Measurements from ENCODE around the gene HEXIM2.
A peak's percentile ranks its signal among the peaks of the same experiment; 100 is the strongest.

HEXIM2 gene

DNA sequence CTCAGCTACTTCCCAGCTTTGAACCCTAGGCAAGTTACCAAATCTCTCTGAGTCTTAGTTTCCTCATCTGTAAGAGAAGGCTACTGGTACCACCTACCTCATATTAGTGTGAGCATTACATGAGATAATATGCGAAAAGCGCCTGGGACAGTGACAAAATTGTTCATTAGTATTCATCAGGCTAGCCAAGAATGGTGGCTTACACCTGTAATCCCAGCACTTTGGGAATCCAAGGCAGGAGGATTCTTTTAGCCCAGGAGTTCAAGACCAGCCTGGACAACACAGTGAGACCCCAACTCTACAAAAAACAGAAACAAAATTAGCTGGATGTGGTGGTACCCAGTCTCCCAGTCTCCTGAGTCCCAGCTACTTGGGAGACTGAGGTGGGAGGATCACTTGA, 32.7 kb upstream of the HEXIM2 start:
- FAIRE-seq = no peak

DNA sequence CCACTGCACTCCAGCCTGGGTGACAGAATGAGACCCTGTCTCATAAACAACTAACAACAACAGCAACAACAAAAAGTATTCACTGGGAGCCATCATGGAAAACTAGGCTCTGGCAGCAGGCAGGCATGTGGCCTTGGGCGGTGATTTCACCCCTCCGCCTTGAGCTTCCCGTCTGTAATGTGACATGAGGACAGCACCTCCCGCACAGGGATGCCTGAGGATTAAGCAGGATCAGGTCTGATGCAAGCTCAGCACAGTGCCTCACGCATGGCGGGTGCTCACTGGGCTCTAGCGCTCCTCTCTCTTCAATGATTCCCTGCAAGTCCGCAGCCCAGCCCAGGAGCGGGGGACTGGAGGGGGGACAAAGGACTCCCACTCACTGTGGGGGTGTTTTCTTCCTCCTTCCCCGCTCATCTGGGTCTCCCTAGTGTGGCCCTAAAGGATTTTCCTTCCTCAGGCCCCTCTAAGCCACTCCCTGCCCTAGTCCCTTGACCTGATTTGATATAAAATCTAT, 32.2 kb upstream of the HEXIM2 start:
- FAIRE-seq = no peak

DNA sequence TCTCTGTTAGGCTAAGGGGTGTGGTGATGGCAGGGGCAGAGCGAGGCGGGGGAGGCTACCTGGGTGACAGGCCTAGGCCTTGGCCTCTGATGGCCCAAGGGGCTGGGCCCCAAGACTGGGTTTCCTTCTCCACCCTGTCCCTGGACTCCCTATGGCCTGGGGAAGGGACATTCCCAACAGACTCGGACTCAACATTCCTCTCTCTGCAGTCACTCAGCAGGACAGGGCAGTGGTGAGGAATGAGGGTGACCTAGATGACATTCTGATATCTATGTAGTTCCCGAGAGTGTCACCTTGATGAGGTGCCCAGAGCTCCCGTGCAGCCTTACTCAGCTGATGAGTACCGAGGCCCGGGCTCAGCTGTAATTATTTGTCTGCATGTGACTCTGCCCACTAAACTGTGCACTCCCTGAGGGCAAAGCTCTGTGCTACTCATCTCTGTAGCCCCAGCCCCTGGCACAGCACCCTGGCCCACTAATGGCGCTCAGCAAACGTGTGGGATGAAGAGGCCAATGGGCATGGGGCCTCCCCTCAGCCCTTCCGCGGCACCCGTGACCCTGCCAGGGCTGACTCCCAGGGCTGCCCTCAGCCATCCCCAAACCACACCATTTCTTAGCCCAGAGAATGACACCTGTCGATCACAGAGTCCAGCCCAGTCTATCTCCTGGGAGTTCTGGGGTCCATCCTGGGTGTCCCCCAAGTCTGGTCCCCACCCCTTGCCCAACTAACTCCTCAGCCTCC, 31.6 kb upstream of the HEXIM2 start:
- FAIRE-seq = no peak

DNA sequence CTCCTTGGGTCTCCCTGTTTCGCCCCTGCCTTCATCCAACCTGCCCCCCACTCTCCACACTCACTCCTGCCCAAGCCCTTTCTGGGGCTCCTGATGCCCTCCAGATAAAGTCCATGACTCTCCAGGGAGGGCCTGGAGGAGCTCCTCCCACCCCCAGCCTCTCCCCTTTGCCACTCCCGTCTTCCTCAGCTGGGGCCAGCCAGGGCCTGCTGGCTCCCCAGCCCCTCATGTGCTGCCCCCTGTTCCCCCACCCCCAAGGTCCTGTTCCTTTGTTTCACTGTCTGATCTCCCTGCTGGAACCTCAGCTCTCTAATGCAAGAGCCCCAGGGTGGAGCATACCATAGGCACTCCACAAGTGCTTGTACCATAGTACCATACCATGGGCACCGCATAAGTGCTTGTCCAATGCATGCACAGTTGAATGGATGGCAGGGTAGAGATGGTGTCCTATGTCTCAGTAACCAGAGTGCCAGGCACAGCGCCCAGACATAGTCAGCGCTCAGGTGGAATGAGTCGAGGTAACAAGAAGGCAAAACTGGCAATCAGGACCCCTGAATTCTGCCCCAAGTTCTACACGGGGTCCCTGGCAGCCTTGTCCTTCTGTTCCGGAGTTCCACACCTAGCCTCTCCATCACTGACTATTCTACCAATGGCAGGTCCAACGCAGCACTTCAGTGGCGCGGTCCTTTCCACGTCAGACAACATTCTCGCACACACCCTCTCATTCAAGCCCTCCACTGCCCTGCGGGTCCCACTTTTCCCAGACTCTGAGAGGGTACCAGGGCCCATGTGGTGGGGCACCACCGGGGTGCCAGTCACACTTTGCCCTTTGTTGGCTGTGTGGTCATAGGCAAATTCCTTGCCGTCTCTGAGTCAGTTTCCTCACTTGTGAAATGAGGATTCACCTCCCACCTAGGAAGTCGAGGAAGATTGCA, 30.7 kb upstream of the HEXIM2 start:
- FAIRE-seq = no peak

DNA sequence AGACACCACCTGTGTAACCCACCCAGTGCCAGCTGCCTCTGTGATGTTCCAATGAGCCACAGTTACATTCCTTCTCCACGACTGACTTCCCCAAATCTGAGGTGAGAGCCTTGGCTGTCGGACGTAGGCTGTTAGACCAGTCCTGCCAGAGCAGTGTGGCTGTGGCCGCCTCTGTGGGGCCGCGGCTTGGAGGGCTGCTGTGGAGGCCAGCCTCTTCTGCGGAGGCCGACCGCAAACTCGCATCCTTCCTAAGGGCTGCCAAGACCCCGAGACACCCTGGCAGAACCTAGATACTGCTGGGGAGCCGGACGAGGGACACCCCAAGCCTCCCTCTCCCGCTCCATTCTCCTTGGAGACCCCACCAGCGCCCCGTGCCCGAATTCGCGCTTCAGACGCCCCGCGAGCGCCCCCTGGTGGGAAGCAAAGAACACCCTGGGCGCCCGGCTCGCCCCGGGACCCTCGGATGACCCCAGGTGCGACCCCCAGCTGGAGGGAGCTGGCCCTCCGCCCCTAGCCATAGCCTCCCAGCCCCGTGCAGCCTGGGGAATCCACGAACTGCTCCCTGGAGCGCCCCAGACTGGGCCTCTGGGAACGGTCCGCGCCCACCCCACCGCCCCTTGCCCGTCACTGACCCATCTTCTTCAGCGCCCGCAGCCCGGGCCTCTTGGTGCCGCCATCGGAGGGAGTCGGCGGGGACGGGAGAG, 29.9 kb upstream of the HEXIM2 start:
- no peak for FAIRE-seq

DNA sequence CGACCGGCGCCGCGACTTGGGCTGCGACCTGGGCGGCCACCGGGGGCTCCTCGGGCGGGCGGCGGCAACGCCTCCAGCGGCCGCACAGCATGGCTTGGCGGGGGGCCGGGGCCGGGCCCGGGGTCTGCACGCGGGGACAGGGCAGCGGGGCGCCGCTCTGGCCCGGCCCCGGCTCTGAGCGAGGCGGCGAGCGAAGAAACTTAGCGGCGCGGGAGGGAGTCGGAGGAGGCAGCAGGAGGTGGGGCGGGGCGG, 29.4 kb upstream of the HEXIM2 start, which contains the start of gene PLCD3:
TSS of gene PLCD3 (minus strand) at position 196 of the 252 bp plus-strand sequence. CDS start at position 91, 105 bp downstream.
- no peak for FAIRE-seq

DNA sequence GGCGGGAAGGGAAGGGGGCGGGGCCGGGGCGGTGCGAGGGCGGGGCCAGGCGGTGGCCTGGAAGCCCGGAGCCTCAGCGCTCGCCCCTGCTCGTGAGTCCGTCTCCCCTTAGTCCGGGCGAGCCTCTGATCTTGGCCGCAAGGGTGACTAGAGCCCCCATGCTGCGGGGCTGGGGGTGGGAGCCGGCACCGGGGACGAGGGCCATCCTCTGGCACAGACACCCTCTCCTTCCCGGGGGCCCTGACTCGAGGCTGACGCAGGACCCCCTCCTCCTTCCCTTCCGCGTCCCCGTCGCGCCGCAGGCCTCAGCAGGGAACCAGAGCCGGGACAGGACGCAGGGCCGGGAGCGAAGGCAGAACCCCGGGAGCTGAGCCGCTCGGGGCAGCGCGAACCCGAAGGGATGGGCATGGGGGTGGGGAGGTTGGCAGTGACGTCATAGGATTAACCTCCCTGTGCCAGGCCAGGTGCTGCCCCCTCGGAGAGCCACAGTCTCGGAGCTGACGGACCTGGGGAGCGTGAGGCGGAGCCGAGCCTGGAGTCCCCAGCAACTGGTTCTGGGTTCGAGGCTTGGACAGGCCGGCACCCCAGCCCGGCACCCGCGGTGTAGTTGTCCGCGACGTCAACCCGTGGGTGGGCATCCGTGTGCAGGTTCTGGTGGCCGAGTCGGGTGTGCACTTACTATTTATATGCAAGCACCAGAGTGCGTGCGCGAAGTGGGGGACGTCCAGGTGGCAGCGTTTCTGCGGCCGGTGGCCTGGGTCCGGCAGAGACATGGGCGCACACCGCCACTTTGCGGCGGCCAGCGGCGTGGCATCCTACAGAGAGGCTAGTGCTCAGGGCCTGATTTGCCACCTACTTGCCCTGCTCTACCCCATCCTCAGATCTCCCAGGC, 28.9 kb upstream of the HEXIM2 start:
- no peak for FAIRE-seq

DNA sequence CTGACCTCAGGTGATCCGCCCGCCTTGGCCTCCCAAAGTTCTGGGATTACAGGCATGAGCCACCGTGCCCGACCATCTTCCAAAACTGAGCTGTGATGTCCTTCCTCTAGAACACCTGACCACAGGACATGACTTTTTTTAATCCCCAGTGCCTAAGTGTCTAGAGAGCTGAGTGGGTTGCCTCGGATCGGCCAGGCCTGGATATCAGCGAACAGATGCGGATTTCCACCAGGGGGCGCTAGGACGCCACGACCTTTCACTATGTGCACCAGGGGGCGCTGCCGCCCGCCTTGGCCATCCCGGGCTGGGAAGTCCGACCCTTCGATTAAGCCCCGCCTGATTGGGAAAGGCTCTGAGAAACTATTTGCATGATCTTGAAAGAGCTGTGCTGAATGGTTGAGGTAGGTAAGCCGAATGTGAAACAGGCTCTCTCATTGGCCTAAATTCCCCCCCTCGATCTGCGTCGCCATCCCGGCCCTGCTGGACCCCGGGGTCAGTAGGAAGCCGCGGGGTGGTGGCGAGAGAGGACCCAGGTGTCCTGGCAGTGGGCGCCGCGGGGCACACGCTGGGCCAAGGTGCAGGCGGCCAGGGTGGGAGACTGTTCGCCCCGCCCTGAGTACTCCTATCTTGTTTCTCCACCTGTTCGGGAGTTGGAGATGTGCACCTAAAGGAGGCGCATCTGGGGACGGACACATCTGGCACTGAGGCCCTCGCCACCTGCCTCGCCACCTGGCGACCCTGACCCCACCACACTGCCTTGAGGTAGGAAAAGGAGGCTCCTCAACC, 26.3 kb upstream of the HEXIM2 start, which contains the start of gene ACBD4:
TSS of gene ACBD4 (plus strand) at position 496 of the 786 bp plus-strand sequence. CDS start 458 bp downstream, outside the sequence.
- FAIRE-seq = peak; percentile 94

DNA sequence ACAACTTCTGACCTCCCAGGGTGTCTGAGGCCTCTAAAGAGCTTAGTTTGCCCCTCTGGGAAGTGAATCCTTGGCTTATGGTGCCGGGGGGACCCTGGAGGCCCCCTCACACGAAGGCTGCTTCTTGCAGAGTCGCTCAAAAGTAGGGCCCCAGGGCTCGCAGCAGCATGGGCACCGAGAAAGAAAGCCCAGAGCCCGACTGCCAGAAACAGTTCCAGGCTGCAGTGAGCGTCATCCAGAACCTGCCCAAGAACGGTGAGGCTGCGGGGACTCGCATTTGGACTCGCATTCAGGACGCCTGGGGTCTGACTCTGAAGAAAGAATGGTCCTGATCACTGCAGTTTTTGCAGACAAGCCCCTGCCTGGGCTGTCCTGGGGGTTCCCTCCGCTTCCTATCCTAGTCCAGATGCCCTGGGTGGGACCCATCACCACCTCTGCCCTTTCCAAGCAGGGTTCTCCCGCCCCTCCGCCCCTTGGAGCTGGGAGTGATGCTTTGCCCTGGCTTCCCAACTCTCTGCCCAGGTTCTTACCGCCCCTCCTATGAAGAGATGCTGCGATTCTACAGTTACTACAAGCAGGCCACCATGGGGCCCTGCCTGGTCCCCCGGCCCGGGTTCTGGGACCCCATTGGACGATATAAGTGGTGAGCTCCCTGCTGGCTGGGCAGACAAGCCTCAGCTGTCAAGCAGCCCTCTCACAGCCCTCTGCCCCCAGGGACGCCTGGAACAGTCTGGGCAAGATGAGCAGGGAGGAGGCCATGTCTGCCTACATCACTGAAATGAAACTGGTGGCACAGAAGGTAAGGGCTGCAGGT, 25.5 kb upstream of the HEXIM2 start:
- no peak for FAIRE-seq

DNA sequence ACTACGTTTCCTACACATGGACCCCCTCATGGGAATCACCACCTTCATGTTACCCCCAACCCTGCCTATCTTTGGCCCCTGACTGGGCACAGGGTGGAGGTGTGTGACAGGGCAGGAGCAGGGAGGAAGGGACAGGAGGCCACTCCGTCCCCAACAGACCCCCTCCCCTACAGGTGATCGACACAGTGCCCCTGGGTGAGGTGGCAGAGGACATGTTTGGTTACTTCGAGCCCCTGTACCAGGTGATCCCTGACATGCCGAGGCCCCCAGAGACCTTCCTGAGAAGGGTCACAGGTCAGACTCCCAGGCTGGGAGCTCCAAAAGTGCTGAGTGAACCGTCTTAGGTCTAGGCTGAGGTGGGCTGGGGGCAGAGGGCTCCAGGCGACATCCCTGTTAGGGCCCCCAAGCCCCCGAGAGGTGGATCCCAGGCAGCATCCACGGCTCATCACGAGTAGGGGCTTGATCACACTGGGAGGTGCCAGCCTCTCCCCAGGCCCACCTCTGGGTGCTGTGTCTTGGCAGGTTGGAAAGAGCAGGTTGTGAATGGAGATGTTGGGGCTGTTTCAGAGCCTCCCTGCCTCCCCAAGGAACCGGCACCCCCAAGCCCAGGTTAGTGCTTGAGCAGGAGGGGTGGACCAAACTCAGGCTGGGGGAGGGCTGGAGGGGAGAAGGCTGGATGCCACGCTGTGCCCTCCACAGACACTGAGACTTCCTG, 24.7 kb upstream of the HEXIM2 start:
- no peak for FAIRE-seq

DNA sequence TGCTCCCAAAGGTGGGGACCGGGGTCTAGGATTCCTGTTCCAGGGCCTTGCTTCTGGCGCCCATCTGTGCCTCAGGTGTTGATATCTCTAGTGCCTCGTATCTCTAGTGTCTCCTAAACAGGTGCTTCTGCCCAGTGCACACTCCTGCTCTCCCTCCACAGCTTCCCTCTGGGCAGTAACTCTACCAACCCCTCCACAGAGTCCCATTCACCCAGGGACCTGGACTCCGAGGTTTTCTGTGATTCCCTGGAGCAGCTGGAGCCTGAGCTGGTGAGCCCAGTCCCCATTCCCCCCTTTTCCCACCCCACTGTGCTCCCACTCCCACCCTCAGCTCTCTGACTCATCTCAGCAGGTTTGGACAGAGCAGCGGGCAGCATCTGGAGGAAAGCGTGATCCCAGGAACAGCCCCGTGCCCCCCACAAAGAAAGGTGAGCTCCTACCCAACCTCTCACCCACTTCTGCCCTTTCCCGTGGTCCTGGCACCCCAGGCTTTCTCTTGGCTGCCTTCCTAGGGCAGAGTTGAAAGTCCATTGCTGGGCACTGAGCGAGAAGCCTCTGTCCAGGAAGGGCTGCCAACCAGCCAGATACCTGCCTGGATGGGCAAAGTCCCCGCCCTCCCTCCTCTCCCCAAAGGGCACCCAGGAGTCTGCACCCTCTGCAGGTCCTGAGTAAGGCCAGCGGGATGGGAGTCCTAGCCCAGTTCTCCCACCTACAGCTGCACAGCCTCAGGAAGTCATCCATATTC, 23.9 kb upstream of the HEXIM2 start:
- no peak for FAIRE-seq

DNA sequence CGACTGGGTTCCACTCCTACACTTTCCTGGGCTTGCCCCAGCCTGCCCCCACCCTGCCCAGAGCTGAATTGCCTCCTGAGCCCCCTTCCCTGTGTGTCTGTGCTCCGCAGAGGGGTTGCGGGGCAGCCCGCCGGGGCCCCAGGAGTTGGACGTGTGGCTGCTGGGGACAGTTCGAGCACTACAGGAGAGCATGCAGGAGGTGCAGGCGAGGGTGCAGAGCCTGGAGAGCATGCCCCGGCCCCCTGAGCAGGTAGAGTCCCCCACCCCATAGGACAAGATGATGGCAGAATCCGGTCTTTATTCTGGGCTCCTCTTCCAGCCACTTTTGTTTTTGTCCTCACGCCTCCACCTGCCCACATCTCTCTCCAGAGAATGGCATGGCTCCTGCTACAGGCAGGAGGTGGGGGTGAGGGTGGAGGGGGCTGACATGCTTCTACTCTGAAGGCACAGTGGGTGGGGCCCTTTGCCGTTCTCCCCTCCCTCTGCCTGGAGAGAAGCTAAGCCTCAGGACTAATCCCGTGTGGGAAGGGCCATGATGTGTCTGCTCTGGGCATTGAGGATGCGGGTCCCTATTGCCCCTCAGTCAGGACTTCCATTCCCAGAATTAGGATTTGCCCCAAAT, 22.7 kb upstream of the HEXIM2 start:
- no peak for FAIRE-seq

DNA sequence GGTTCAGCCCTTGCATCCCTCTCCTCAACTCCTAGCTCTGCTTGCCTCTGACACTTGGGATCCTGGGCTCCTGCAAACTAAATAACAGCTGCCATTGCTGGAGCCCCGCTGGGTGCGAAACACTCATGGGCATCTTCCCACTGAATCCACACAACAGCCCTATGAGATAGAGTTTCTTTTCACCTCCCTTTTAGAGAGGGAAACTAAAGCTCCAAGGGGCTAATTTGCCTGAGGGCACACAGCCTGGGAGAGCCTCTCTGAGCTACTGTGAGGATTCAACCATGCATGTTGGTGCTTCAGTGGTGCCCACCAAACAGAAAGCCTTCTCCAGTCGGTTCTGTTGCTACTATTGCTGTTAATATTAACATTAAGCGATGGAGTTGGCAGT, 22.1 kb upstream of the HEXIM2 start:
- no peak for FAIRE-seq

DNA sequence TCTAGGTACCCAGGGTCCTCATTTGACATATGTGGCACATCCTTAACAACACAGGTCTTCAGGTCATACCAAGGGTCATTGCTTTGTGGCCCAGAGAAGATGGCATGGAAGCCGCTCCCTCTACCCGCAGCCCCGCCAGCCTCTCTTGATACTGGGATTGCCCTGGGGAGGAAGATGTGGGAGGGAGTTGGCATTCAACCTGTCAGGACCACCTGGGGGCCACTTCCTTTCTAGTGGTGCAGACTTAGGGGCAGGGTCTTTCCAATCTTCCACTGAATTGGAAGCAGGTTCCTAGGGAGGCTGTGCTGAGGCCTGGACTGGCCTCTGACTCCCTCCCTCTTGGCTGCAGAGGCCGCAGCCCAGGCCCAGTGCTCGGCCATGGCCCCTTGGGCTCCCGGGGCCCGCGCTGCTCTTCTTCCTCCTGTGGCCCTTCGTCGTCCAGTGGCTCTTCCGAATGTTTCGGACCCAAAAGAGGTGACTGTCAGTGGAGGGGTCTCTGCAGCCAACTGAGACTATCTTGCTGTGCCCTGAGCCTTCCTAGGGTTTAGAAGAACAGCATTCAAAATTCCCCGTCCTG, 18.5 kb upstream of the HEXIM2 start:
- FAIRE-seq = no peak

DNA sequence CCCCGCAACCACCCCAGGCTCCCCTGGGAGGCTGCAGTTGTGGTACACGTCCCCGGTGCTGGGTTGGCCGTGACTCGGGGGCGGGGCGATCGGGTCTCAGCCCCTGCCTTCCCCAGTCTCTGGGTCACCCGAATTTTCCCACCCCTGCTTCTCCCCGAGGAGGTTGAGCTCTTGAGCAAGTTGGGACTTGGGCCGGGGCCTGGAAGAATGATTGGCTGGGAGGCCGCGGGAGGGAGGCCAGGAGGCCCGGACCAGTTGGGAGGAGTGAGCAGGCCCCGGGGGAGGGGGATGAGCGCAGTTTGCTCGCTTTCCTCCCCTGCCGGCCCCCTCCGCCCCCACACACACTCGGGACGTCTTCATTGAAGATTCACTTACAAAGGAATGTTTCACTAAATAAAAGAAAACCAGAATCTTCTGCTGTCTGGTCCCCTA, 17.9 kb upstream of the HEXIM2 start:
- FAIRE-seq = no peak

DNA sequence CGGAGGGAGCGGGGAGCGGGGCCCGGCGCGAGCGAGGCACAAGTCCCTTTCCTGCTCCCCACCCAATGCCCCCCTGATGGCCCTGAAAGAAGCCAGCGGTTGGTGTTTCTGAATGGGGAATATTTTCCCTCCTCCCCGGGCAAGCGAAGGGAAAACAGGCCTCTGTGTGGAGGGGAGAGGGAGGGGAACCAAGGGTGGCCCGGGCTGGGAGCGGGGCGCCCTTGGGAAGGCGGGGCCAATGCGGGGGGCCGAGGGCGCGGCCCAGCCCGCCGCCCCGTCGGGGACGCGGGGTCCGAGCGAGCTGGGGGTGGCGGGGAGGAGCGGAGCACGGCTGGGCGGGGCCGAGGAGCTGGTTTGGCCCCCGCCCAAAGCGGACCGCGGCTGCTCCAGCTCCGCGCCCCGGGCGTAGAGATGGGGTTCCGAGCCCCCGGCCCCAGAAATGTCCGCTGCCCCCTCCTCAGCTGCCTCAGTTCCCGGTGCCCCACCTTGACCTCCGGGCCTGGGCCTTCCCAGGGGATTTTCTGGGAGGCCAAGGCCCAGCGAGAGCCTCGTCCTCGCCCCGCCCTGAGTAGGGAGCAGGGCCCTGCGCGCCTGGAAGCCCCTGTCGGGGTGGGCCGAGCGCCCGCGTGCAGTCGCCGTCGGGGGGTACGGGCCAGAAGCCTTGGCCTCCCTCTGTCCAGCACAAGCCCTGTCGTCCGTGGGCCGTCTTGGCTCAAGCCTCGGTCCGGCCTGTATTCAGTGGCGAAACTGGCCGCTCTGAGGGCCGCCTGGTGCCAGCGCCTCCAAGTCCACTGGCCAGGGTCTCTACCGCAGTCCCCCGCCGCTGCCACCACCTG, 17.3 kb upstream of the HEXIM2 start:
- no peak for FAIRE-seq

DNA sequence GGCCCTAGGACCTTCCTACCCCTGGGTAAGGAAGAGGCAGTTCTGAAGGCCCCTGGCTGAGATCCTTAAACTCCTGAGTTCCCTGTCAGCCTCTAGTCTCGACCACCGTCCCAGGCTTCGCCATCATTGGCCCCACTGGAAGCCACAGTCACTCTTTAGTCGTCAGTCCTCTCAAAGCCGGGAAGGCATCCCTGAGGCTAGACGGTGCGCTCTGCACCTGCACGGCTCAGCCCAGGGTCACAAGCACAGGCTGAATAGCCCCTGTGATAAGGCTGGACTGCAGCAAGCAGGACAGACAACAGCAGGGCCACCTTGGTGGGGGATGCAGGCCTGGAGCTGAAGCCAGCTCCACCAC, 16.7 kb upstream of the HEXIM2 start:
- FAIRE-seq = no peak

Measured in TTC549 (cell line).